GM23338 (cell line): Measurements from ENCODE around the gene SRGAP1. TPM values are rescaled to one million over a fixed set of nuclear protein-coding genes. Genes with fewer than 3 reads are reported as not detected.

Experiments used
- ATAC-seq: fragments of 200-7000 bp; cut with Tn5 transposase; 3 replicates; pipeline ENCODE4 v1.9.1; 2020
- DNase-seq: peaks from one replicate; pipeline ENCODE4 v3.0.0-alpha.2; 2015; ENCODE audit warnings: low spot score
- H2AFZ ChIP-seq: fragments of 200-600 bp; sonication (generic); 2 replicates; pipeline ENCODE4 v1.8.0; 2016; ENCODE audit warnings: antibody characterized with exemption, mild to moderate bottlenecking, moderate library complexity
- H3F3A ChIP-seq: fragments of 200-600 bp; sonication (generic); replicated peaks from 2 replicates; pipeline ENCODE4 v1.8.0; 2017; ENCODE audit warnings: antibody characterized with exemption, mixed run types, low read depth
- H3K27ac ChIP-seq: fragments of 200-600 bp; sonication (generic); 2 replicates; pipeline ENCODE4 v1.6.1; 2016; ENCODE audit warnings: low read depth
- H3K27me3 ChIP-seq: fragments of 200-600 bp; sonication (generic); 2 replicates; pipeline ENCODE4 v1.8.0; 2016; ENCODE audit warnings: mild to moderate bottlenecking, mixed run types, moderate library complexity; ENCODE audit not compliant: insufficient read depth
- H3K36me3 ChIP-seq: fragments of 200-600 bp; sonication (generic); 2 replicates; pipeline ENCODE4 v1.8.0; 2016; ENCODE audit warnings: mild to moderate bottlenecking; ENCODE audit not compliant: insufficient read depth
- H3K4me1 ChIP-seq: fragments of 200-600 bp; sonication (generic); 2 replicates; pipeline ENCODE4 v1.8.0; 2016; ENCODE audit warnings: mild to moderate bottlenecking, moderate library complexity; ENCODE audit not compliant: insufficient read depth
- H3K4me2 ChIP-seq: fragments of 200-600 bp; sonication (generic); 2 replicates; pipeline ENCODE4 v1.7.1; 2017; ENCODE audit warnings: mixed run types
- H3K4me3 ChIP-seq: fragments of 200-600 bp; sonication (generic); 2 replicates; pipeline ENCODE4 v1.6.1; 2016; ENCODE audit warnings: mixed run types
- H3K79me2 ChIP-seq: fragments of 200-600 bp; sonication (generic); replicated peaks from 2 replicates; pipeline ENCODE4 v1.8.0; 2017; ENCODE audit warnings: mild to moderate bottlenecking; ENCODE audit not compliant: insufficient read depth
- H3K9me2 ChIP-seq: fragments of 200-600 bp; sonication (generic); 2 replicates; pipeline ENCODE4 v1.8.0; 2017; ENCODE audit not compliant: insufficient read depth
- H4K20me1 ChIP-seq: fragments of 200-600 bp; sonication (generic); replicated peaks from 2 replicates; pipeline ENCODE4 v1.8.0; 2017; ENCODE audit warnings: mild to moderate bottlenecking; ENCODE audit not compliant: insufficient read depth
- H3K27ac Mint-ChIP-seq: 2 replicates; pipeline ENCODE4 v1.8.0; 2020; ENCODE audit warnings: inconsistent platforms, mild to moderate bottlenecking, moderate library complexity, mixed read lengths
- H3K27me3 Mint-ChIP-seq: 3 replicates; pipeline ENCODE4 v1.8.0; 2022; ENCODE audit warnings: low read depth, mild to moderate bottlenecking, moderate library complexity, mixed read lengths, inconsistent platforms; ENCODE audit not compliant: insufficient read depth, poor library complexity
- H3K36me3 Mint-ChIP-seq: 3 replicates; pipeline ENCODE4 v1.8.0; 2021; ENCODE audit warnings: low read depth, mild to moderate bottlenecking, inconsistent platforms, moderate library complexity, mixed read lengths
- H3K4me1 Mint-ChIP-seq: 3 replicates; pipeline ENCODE4 v1.8.0; 2020; ENCODE audit warnings: mild to moderate bottlenecking, inconsistent platforms, mixed read lengths
- H3K4me3 Mint-ChIP-seq: 3 replicates; pipeline ENCODE4 v1.8.0; 2021; ENCODE audit warnings: moderate library complexity, mild to moderate bottlenecking, inconsistent platforms, mixed read lengths
- H3K9me3 Mint-ChIP-seq: 3 replicates; pipeline ENCODE4 v1.8.0; 2020; ENCODE audit warnings: moderate library complexity, mild to moderate bottlenecking, inconsistent platforms, mixed read lengths
- CREB1 ChIP-seq: fragments of 250-450 bp; sonication (Bioruptor Pico); IDR thresholded peaks from 2 replicates; pipeline ENCODE4 v1.5.0; 2020; ENCODE audit warnings: low read depth, mild to moderate bottlenecking, moderate library complexity
- CTCF ChIP-seq, 2 experiments: fragments of 200-600 bp in 1 of 2; sonication (generic) in 1 of 2; conservative IDR thresholded peaks; 2 replicates each; pipeline versions ENCODE4 v1.5.1 to v1.6.1; 2016 to 2017; ENCODE audit warnings: antibody characterized with exemption in 2 of 2, low read depth in 2 of 2, mild to moderate bottlenecking in 2 of 2, moderate library complexity in 1 of 2
- EZH2 ChIP-seq: fragments of 200-600 bp; sonication (generic); IDR thresholded peaks from one replicate; pipeline ENCODE4 v1.8.0; 2017; ENCODE audit warnings: antibody characterized with exemption, mild to moderate bottlenecking, low read depth; ENCODE audit not compliant: unreplicated experiment
- EZH2phosphoT487 ChIP-seq: fragments of 200-600 bp; sonication (generic); IDR thresholded peaks from one replicate; pipeline ENCODE4 v1.8.1; 2018; ENCODE audit warnings: antibody characterized with exemption; ENCODE audit not compliant: unreplicated experiment
- JUNB ChIP-seq: IDR thresholded peaks from one replicate; pipeline ENCODE4 v1.6.1; 2016; ENCODE audit warnings: antibody characterized with exemption; ENCODE audit not compliant: unreplicated experiment
- NANOG ChIP-seq: IDR thresholded peaks from 2 replicates; pipeline ENCODE4 v1.6.1; 2016; ENCODE audit warnings: antibody characterized with exemption, borderline replicate concordance
- POLR2AphosphoS5 ChIP-seq: IDR thresholded peaks from 2 replicates; pipeline ENCODE4 v1.6.1; 2016; ENCODE audit warnings: antibody characterized with exemption, low read depth
- STAT1 ChIP-seq: IDR thresholded peaks from one replicate; pipeline ENCODE4 v1.6.1; 2016; ENCODE audit warnings: antibody characterized with exemption; ENCODE audit not compliant: unreplicated experiment
- ZNF114 ChIP-seq: fragments of 250-450 bp; sonication (Bioruptor Pico); IDR thresholded peaks from 2 replicates; pipeline ENCODE4 v1.5.0; 2020; ENCODE audit warnings: mild to moderate bottlenecking, moderate library complexity
- ZNF331 ChIP-seq: fragments of 250-450 bp; sonication (Bioruptor Pico); IDR thresholded peaks from 2 replicates; pipeline ENCODE4 v1.5.0; 2020; ENCODE audit warnings: low read depth, mild to moderate bottlenecking, moderate library complexity
- ZNF462 ChIP-seq: fragments of 250-450 bp; sonication (Bioruptor Pico); IDR thresholded peaks from 2 replicates; pipeline ENCODE4 v1.5.0; 2020; ENCODE audit warnings: mild to moderate bottlenecking, moderate library complexity
- polyA plus RNA-seq: library from polyadenylated mRNA; unstranded; fragments of >200 nt; fragmentation: Nextera tagmentation; extraction: Ambion mirVana; gene quantifications from 2 replicates; pipeline ENCODE4 v1.2.1, GENCODE V29; 2016
- total RNA-seq: library from RNA; depleted of rRNA; stranded (reverse); fragments of >200 nt; shearing (Covaris generic); gene quantifications from 2 replicates; pipeline ENCODE4 v1.2.3, GENCODE V29; 2014
- TF ChIP-seq, protein P1 (sequence below): IDR thresholded peaks from 2 replicates; pipeline ENCODE4 v1.6.1; 2016; ENCODE audit warnings: antibody characterized with exemption
- TF ChIP-seq, protein P2 (sequence below): IDR thresholded peaks from one replicate; pipeline ENCODE4 v1.6.1; 2018; ENCODE audit warnings: antibody characterized with exemption; ENCODE audit not compliant: unreplicated experiment

The SRGAP1 gene
- total and polyA plus RNA-seq, 2 experiments from 2014 or later: 6.1 to 8.1 TPM

DNA sequence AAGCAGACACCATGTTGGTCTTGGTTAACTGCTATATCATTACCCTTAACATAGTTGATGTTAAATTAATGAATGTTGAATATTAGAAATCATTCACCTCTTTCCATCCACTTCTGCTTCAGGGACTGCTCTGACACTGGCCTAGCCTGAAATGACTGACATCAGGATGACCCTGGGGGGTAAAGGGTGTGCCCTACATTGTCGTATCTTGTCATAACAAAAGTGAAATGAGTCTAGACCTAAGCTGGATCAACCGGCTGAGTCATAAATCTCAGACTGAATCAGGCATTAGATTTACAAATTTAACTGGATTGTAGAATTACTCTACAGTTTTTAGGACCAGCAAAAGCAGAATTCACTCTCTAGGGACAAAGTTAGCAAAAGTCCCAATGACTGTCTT is 342.3 kb downstream of the SRGAP1 start:
- TF ChIP-seq ZNF114 (CRISPR knock-in tag) (no peak), POLR2AphosphoS5 (no peak), ZNF462 (CRISPR knock-in tag) (no peak), EZH2 (no peak), NANOG (no peak), JUNB (no peak), EZH2phosphoT487 (no peak), CTCF (conservative IDR thresholded peaks at IDR 0.05; ENCODE audit: low read depth in 2 of 2) (no peak), ZNF331 (CRISPR knock-in tag) (no peak), CREB1 (CRISPR knock-in tag) (no peak), STAT1 (no peak)
- TF ChIP-seq, protein P1, sequence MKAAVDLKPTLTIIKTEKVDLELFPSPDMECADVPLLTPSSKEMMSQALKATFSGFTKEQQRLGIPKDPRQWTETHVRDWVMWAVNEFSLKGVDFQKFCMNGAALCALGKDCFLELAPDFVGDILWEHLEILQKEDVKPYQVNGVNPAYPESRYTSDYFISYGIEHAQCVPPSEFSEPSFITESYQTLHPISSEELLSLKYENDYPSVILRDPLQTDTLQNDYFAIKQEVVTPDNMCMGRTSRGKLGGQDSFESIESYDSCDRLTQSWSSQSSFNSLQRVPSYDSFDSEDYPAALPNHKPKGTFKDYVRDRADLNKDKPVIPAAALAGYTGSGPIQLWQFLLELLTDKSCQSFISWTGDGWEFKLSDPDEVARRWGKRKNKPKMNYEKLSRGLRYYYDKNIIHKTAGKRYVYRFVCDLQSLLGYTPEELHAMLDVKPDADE: no peak
- TF ChIP-seq, protein P2, sequence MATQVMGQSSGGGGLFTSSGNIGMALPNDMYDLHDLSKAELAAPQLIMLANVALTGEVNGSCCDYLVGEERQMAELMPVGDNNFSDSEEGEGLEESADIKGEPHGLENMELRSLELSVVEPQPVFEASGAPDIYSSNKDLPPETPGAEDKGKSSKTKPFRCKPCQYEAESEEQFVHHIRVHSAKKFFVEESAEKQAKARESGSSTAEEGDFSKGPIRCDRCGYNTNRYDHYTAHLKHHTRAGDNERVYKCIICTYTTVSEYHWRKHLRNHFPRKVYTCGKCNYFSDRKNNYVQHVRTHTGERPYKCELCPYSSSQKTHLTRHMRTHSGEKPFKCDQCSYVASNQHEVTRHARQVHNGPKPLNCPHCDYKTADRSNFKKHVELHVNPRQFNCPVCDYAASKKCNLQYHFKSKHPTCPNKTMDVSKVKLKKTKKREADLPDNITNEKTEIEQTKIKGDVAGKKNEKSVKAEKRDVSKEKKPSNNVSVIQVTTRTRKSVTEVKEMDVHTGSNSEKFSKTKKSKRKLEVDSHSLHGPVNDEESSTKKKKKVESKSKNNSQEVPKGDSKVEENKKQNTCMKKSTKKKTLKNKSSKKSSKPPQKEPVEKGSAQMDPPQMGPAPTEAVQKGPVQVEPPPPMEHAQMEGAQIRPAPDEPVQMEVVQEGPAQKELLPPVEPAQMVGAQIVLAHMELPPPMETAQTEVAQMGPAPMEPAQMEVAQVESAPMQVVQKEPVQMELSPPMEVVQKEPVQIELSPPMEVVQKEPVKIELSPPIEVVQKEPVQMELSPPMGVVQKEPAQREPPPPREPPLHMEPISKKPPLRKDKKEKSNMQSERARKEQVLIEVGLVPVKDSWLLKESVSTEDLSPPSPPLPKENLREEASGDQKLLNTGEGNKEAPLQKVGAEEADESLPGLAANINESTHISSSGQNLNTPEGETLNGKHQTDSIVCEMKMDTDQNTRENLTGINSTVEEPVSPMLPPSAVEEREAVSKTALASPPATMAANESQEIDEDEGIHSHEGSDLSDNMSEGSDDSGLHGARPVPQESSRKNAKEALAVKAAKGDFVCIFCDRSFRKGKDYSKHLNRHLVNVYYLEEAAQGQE: no peak
- H3K4me3 Mint-ChIP-seq: no peak overlapping the region
- H3K4me1 Mint-ChIP-seq: no peaks in the 10 kb centered on the region; the same call in 2 of the 3 replicates
- 0 out of 2 replicates have a peak overlapping the region, but pooled peaks have one; percentile 25 for H3K27ac Mint-ChIP-seq
- H3K27me3 ChIP-seq: no peaks in the 10 kb centered on the region
- DNase-seq (no peak), ATAC-seq (no peak)
- H3K9me2 ChIP-seq: no peaks in the 10 kb centered on the region
- H3K27ac ChIP-seq: no peak overlapping the region
- H3K4me1 ChIP-seq: no peaks in the 10 kb centered on the region
- H3K36me3 ChIP-seq: no peaks in the 10 kb centered on the region
- H3K4me2 ChIP-seq: no peak overlapping the region
- no peaks in the 10 kb centered on the region for H3F3A ChIP-seq
- no peak overlapping the region for H3K4me3 ChIP-seq
- H3K79me2 ChIP-seq: no peaks in the 10 kb centered on the region
- no peaks in the 10 kb centered on the region for H3K9me3 Mint-ChIP-seq
- H4K20me1 ChIP-seq: no peaks in the 10 kb centered on the region; the same call in 1 of the 2 replicates
- no peaks in the 10 kb centered on the region for H3K36me3 Mint-ChIP-seq
- H2AFZ ChIP-seq: no peak overlapping the region
- H3K27me3 Mint-ChIP-seq: no peaks in the 10 kb centered on the region
